Osteoblast (primary cell): Measurements from ENCODE around the gene ZEB1. TPM values are rescaled to one million over a fixed set of nuclear protein-coding genes. Genes with fewer than 3 reads are reported as not detected.

ENCODE experiments used
- DNase-seq: peaks from one replicate; pipeline ENCODE4 v3.0.0; 2011; ENCODE audit warnings: low spot score, mixed read lengths; ENCODE audit not compliant: insufficient read length; ENCODE audit errors: missing footprints
- H2AFZ ChIP-seq: 2 replicates; pipeline ENCODE4 v1.6.0; 2011; ENCODE audit warnings: mild to moderate bottlenecking, low read length
- H3K27ac ChIP-seq: 2 replicates; pipeline ENCODE4 v1.5.1; 2011; ENCODE audit warnings: mild to moderate bottlenecking, low read depth, low read length, moderate library complexity
- H3K27me3 ChIP-seq: 2 replicates; pipeline ENCODE4 v1.6.0; 2012; ENCODE audit warnings: mild to moderate bottlenecking, control low read depth, inconsistent platforms, low read length, moderate library complexity; ENCODE audit not compliant: insufficient read depth
- H3K36me3 ChIP-seq: 2 replicates; pipeline ENCODE4 v1.5.1; 2011; ENCODE audit warnings: mild to moderate bottlenecking, low read length, control low read depth, moderate library complexity; ENCODE audit not compliant: insufficient read depth
- H3K4me1 ChIP-seq: 2 replicates; pipeline ENCODE4 v1.5.1; 2011; ENCODE audit warnings: mild to moderate bottlenecking, low read length, control low read depth, moderate library complexity; ENCODE audit not compliant: insufficient read depth
- H3K4me2 ChIP-seq: 2 replicates; pipeline ENCODE4 v1.6.0; 2011; ENCODE audit warnings: mild to moderate bottlenecking, low read length; ENCODE audit not compliant: insufficient read depth
- H3K4me3 ChIP-seq: fragments of 200-600 bp; sonication (generic); 3 replicates; pipeline ENCODE4 v1.5.1; 2012; ENCODE audit warnings: mild to moderate bottlenecking, low read length, inconsistent platforms; ENCODE audit not compliant: insufficient read depth
- H3K79me2 ChIP-seq: 2 replicates; pipeline ENCODE4 v1.6.0; 2012; ENCODE audit warnings: mild to moderate bottlenecking, low read length, control low read depth, inconsistent platforms; ENCODE audit not compliant: insufficient read depth
- H3K9me3 ChIP-seq: 2 replicates; pipeline ENCODE4 v1.5.1; 2011; ENCODE audit warnings: low read depth, low read length, control low read depth
- H4K20me1 ChIP-seq: 2 replicates; pipeline ENCODE4 v1.6.0; 2012; ENCODE audit warnings: mild to moderate bottlenecking, low read length, control low read depth; ENCODE audit not compliant: insufficient read depth
- total RNA-seq: library from RNA; depleted of rRNA; stranded (reverse); fragments of >200 nt; gene quantifications from 2 replicates; pipeline ENCODE4 v1.2.3, GENCODE V29; 2012
- TF ChIP-seq, protein P1 (sequence below): IDR thresholded peaks from 2 replicates; pipeline ENCODE4 v1.5.1; 2011; ENCODE audit warnings: mild to moderate bottlenecking, low read depth, low read length, moderate library complexity; ENCODE audit errors: extremely low read depth

The ZEB1 gene
- total RNA-seq, 1 donor = 56.1 TPM

GRCh38 chr10:31431021-31431420 is 112.0 kb downstream of the ZEB1 start:
- DNase-seq = no peak
- TF ChIP-seq, protein P1, sequence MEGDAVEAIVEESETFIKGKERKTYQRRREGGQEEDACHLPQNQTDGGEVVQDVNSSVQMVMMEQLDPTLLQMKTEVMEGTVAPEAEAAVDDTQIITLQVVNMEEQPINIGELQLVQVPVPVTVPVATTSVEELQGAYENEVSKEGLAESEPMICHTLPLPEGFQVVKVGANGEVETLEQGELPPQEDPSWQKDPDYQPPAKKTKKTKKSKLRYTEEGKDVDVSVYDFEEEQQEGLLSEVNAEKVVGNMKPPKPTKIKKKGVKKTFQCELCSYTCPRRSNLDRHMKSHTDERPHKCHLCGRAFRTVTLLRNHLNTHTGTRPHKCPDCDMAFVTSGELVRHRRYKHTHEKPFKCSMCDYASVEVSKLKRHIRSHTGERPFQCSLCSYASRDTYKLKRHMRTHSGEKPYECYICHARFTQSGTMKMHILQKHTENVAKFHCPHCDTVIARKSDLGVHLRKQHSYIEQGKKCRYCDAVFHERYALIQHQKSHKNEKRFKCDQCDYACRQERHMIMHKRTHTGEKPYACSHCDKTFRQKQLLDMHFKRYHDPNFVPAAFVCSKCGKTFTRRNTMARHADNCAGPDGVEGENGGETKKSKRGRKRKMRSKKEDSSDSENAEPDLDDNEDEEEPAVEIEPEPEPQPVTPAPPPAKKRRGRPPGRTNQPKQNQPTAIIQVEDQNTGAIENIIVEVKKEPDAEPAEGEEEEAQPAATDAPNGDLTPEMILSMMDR = no peak
- H4K20me1 ChIP-seq = peaks cover 10% of the 10 kb centered on the region

DNA sequence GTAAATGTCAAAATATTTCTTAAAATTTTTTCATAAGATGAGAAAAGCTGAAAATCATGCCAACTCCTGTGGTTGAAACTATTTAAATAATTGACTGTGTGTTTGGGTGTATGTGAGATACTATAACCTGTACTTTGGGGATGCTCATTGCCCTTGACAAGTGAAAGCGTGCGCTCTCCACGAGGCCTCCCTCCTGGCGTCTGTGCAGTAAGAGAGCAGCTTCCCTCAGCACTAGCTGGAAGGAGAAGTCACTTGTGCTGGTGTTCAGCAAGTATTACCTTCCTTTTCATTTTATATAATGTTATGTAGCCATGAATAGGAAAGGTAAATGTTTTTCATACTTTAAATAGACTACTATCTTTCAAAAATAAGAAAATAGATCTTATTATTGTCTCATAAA is 118.9 kb downstream of the ZEB1 start:
- H3K36me3 ChIP-seq = no peaks in the 10 kb centered on the region
- no peaks in the 10 kb centered on the region for H3K9me3 ChIP-seq
- H3K27ac ChIP-seq = no peak overlapping the region
- H3K4me1 ChIP-seq = no peaks in the 10 kb centered on the region
- no peak overlapping the region for H2AFZ ChIP-seq
- DNase-seq = no peak
- no peak overlapping the region for H3K4me2 ChIP-seq
- peaks cover 61% of the 10 kb centered on the region for H3K79me2 ChIP-seq
- peaks cover 7% of the 10 kb centered on the region for H4K20me1 ChIP-seq
- TF ChIP-seq, protein P1 = no peak
- H3K4me3 ChIP-seq = no peak overlapping the region
- no peaks in the 10 kb centered on the region for H3K27me3 ChIP-seq

More at GRCh38 chr10:31431021-31431420, 112.0 kb downstream of the ZEB1 start:
- H3K4me3 ChIP-seq = no peak overlapping the region
- no peaks in the 10 kb centered on the region for H3K9me3 ChIP-seq
- H3K79me2 ChIP-seq = peaks cover 91% of the 10 kb centered on the region
- peaks cover 8% of the 10 kb centered on the region for H3K4me1 ChIP-seq
- H3K27ac ChIP-seq = no peak overlapping the region
- H3K36me3 ChIP-seq = no peaks in the 10 kb centered on the region
- H2AFZ ChIP-seq = no peak overlapping the region
- H3K4me2 ChIP-seq = no peak overlapping the region
- no peaks in the 10 kb centered on the region for H3K27me3 ChIP-seq

GRCh38 chr10:31451766-31452165 is 132.8 kb downstream of the ZEB1 start:
- Histone ChIP-seq H4K20me1 (peaks cover 8% of the 10 kb centered on the region), H3K4me3 (no peak overlapping the region), H3K27ac (no peak overlapping the region), H3K36me3 (no peaks in the 10 kb centered on the region), H3K79me2 (peaks cover 42% of the 10 kb centered on the region), H3K27me3 (no peaks in the 10 kb centered on the region), H3K4me1 (no peaks in the 10 kb centered on the region), H2AFZ (no peak overlapping the region), H3K4me2 (no peak overlapping the region), H3K9me3 (no peaks in the 10 kb centered on the region)
- TF ChIP-seq, protein P1 = no peak
- DNase-seq = no peak

- no peaks in the 10 kb centered on the region for H3K4me1 ChIP-seq
- no peaks in the 10 kb centered on the region for H3K9me3 ChIP-seq
- no peak overlapping the region for H3K4me3 ChIP-seq
- no peak overlapping the region for H3K27ac ChIP-seq
- H4K20me1 ChIP-seq = peaks cover 8% of the 10 kb centered on the region
- H2AFZ ChIP-seq = no peak overlapping the region
- DNase-seq = no peak
- TF ChIP-seq, protein P1 = no peak
- peaks cover 50% of the 10 kb centered on the region for H3K79me2 ChIP-seq
- no peaks in the 10 kb centered on the region for H3K36me3 ChIP-seq
- no peak overlapping the region for H3K4me2 ChIP-seq
- no peaks in the 10 kb centered on the region for H3K27me3 ChIP-seq
These were observed 137.5 kb downstream of the ZEB1 start for GRCh38 chr10:31456468-31456867.
